Amniotic epithelial cell (primary cell): ENCODE measurements around the gene KDELR1.
A peak's percentile ranks its signal among the peaks of the same experiment; 100 is the strongest.
"Not testable (repeated sequence)": the region's sequence is repeated elsewhere in the genome, so short reads cannot be mapped to it uniquely, and the experiment has no call there.

Experiments used
- DNase-seq: peaks from one replicate; pipeline ENCODE4 v3.0.0-alpha.2; 2010; ENCODE audit warnings: low read depth

KDELR1 gene

DNA sequence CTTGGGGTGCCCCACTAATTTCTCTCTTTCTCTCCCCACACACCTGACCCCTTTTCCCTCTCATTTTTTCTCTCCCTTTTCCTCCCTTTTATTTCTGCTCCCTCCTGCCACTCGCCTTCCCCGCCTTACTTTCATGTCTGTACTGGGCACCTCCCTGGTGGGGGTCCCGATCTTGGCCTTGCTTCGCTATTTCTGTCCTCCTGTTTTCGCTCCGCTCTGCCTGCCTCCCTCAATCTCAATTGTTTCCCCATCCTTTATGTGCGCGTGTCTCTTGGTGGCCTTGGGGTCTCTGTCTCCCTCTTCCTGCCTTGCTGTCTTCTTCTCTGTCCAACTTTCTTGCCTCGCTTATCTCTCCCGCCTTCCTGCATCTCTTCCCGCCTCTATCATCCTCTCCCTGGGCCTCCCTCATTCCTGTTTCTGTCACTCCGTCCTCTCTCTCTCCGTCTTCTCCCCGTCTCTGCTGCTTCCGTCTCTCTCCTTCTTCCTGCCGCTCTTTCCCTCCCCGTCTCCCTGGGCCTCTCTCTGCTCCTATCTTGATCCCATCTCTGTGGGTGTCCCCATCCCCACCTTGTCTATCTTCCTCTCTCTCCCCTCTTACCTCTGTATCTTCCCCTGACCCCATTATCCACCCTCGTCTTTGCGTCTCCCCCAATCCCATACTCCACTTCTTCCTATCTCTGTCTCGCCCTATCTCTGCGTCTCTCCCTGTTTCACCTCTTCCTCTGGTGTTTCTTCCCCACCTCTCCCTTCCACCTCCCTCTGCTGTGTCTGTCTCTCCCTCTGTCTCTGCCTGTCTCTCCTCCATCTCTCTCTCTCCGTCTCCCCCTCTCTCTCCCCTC, 6.1 kb upstream of the KDELR1 start:
- DNase-seq = no peak

GRCh38 chr19:48396824-48397176, 5.4 kb upstream of the KDELR1 start:
- DNase-seq = no peak

- no peak for DNase-seq
These were observed 4.9 kb upstream of the KDELR1 start for GRCh38 chr19:48396016-48396823.

GRCh38 chr19:48395499-48395898, 4.1 kb upstream of the KDELR1 start:
- no peak for DNase-seq

GRCh38 chr19:48395170-48395455, 3.8 kb upstream of the KDELR1 start:
- no peak for DNase-seq

DNA sequence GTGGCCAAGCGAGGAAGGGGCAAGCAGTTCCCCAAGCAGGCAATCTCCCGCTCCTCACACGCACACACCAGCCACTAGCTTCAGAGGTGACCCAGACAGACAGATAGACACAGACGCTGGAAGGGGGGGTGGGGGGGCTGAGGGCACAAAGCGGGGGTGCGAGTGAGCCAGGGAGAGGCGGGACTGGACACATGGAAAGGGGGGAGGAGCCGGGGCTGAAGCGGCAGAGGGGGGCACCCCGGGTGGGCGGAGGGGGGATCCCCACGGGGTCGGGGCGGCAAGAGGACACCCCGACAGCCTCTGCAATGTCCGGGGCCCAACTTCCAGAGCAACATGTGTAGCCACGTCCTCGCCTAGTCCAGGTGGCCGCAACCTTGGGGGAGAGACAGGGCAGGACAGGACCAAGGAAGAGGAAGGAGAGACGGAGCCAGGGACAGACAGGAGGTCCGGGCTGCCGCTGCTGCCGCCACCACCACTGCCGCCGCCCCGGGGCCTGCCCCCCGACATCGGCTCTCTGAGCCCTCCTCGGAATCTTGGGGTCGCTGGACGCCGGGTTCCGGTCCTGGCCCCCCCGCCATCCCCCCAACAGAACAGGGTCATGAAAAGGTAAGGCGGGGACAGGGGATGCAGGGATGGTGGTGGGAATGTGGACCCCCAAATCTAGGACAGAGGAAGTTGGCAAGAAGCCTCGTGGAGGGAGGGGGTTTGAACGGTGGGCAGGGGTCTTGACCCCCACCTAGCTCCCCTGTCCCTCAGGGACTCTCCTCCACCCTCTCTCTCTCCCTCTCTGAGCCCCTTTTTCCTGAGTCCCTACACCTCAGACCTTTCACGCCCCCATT, 3.2 kb upstream of the KDELR1 start:
- DNase-seq = no peak

- DNase-seq = no peak
These were observed 2.4 kb upstream of the KDELR1 start, which contains the start of gene GRIN2D for GRCh38 chr19:48393559-48394330. TSS of gene GRIN2D (plus strand) at chr19:48393668. CDS start at chr19:48398393, 4,725 bp downstream.

- DNase-seq = no peak
These were observed 1.7 kb upstream of the KDELR1 start for GRCh38 chr19:48392860-48393558.

GRCh38 chr19:48392006-48392344, 624 bp upstream of the KDELR1 start:
- not testable (repeated sequence) for DNase-seq

DNA sequence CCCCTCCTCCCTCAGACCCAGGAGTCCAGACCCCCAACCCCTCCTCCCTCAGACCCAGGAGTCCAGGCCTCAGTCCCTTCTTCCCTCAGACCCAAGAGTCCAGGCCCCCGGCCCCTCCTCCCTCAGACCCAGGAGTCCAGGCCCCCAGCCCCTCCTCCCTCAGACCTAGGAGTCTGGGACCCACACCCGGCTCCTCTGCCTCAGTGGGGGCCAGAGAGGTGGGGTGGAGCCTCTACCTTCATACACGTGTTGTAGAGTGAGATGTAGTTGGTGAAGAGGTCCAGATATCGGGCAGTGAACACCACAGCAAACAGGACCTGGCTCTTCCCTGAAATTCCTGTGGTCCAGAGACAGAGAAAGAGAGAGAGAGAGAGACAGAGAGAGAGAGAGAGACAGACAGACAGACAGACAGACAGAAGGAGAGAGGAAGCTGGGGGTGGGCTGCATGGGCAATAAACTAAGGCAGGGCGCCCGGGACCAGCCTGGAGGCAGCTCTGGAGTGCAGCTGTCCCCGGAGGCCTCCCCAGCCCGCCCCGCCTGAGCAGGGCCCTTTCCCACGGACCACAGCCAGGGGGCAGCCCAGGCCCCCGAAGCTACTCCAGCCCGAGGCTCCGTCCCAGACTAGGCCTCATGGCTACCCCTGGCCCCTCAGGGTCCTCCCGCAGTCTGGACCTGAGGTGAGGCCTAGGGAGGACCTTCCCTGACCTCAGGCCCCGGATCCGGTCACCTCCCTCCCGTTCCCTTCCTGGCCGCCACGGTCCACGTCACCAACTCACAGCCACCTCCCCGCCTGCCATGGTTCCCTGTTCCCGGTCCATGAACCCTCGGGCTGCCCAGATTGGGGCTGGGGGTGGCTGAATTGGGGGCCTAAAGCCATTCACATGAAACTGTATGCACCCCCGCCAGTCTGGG, 907 bp downstream of the KDELR1 start:
- DNase-seq = peak; percentile 67

- peak; percentile 19 for DNase-seq
These were observed 4.4 kb downstream of the KDELR1 start for GRCh38 chr19:48386981-48387380.

DNA sequence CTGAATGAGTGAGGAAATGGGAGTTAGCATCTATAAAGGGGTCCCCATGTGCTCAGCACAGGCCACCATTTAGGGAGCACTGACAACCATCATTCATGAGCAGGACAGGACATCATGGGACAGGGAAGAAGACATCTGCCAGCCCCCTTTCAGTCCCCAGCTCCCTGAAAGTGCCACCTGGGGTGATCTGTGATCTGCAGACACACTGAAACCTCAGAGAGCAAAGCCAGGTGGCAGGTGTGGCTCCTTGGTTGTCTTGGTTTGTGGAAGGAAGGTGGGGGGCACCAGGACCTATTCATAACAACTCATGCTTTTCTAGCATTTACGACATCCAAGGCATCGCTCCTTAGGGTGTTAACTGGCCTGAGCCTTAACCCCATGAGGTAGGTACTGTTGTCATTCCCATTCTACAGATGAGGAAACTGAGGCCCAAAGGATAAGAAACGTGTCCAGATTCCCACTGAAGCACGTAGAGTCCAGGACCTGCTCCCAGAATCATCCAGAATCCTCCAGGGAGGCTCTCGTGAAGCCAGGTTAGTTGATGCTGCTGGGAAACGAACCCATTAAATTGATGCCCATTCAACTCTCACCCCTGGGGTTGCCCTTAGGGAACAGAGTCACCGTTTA, 5.8 kb downstream of the KDELR1 start:
- no peak for DNase-seq

DNA sequence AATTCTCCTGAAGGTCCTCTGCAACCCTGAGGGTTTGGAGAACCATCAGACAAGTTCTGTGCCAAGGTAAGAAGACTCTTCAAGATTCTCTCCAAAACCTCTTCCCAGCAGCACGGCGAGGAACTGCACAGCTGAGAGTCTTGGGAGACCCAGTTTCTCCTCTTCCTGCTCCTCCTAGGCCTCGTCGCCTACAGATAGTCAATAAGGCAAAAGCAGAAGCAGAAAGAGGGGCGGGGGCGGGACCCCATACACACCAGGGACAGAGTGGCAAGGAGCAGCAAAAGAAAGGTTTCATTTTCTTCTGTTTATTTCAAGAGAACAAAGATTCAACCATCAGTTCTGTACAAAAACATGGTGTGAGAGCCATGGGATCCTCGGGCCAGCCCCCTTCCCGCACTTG, 9.1 kb downstream of the KDELR1 start:
- DNase-seq = no peak

DNA sequence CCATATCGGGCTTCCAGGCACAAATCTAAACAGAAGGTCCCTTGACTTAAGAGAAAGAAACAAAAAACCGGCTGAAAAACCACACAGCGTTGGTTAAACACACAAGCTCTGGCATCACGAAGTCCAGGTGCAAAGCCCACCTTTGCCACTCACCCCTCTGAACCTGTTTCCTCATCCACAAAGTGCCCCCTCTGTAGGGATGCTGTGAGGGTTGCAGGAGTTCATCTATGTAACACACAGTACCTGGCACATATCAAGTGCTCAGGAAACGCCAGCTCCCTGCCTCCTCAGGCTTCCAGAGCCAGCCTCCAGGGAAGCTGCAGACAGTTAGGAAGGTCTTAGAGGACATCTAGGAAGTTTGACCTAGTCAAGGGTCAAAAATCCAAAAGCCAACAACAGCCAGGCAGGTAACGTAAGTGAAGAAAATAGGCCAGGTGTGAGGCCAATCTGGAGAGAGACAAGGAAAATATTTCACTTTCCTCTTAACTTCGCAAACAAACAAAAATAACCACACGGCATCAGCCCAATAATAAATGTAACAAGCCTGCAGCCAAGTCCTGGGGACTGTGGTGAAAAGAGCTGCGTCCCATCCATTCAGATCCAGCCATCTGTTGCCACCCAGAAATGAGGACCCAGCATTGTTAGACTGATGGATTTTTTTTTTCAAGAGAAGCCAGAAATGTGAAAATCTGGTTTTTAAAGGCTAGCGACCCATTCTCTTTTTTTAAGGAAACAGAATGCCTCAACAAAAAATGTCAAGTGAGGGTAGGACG, 10.0 kb downstream of the KDELR1 start:
- DNase-seq = no peak

DNA sequence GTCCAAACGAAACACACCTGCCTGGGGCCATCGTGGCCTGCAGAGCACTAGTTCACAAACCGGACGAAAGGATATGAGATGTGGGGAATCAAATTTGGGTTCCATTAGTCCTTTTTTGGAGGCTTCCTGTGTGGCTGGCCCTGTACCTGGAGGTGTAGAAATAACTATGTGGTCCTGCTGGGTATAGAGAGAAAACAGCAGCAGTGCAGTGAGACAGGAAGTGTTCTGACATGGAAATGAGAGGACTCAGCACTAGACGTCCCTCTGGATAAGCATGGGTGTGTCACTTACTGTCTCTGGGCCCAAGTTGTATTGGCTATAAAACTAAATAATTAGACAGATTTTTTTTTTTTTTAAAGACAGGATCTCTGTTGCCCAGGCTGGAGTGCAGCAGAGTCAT, 12.3 kb downstream of the KDELR1 start:
- DNase-seq = no peak

DNA sequence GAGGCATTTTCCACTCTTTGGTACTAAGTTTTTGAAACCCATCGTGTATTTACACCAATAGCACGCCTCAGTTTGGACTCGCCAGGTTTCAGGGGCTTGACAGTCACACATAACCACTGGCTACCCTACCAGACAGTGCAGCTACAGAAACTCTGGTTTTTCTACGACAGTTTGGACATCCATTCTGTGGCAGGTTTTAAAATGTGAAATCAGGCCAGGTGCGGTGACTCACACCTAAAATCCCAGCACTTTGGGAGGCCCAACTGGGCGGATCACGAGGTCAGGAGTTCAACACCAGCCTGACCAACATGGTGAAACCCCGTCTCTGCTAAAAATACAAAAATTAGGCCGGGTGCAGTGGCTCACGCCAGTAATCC, 13.2 kb downstream of the KDELR1 start:
- no peak for DNase-seq

- DNase-seq = no peak
These were observed 17.8 kb downstream of the KDELR1 start for GRCh38 chr19:48373567-48373966.

DNA sequence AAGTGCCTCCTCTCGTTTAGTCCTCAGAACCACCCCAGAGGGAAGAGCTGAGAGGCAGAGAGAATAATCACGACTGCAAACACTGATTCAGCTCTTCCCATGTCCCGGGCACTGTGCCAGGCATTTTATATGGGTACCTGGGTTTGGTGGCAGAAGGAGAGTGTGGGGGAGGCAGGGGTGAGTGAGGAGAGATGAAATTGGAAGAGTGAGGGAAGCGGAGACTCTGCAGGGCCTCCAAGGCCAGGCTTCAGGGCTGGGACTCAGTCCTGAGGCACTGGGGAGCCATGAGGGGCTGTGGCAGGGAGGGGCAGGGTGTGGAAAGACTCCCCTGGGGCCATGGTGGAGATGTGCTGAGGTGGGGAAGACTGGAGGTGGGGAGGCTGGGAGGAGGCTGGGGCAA, 18.4 kb downstream of the KDELR1 start:
- DNase-seq = peak; percentile 23

- DNase-seq = not testable (repeated sequence)
These were observed 19.6 kb downstream of the KDELR1 start for GRCh38 chr19:48371771-48372170.
